Subcutaneous adipose tissue (tissue), 4 donors: Measurements from ENCODE around the gene GAS5. TPM values are rescaled to one million over a fixed set of nuclear protein-coding genes. Genes with fewer than 3 reads are reported as not detected.

ENCODE experiments used
- total RNA-seq, 4 donors: library from RNA; depleted of rRNA; stranded (reverse); fragments of >200 nt; gene quantifications; one replicate each; pipeline ENCODE4 v1.1.0, GENCODE V29; 2016
- TF ChIP-seq, protein P1 (sequence below): fragments of 450-650 bp; IDR thresholded peaks from one replicate; pipeline ENCODE4 v1.5.1; 2016; ENCODE audit warnings: low read depth, mild to moderate bottlenecking, control low read depth, antibody characterized with exemption, moderate library complexity

GAS5 gene
- total RNA-seq, 4 donors from 2014 or later, result 330 to 419 (median 355) TPM

DNA sequence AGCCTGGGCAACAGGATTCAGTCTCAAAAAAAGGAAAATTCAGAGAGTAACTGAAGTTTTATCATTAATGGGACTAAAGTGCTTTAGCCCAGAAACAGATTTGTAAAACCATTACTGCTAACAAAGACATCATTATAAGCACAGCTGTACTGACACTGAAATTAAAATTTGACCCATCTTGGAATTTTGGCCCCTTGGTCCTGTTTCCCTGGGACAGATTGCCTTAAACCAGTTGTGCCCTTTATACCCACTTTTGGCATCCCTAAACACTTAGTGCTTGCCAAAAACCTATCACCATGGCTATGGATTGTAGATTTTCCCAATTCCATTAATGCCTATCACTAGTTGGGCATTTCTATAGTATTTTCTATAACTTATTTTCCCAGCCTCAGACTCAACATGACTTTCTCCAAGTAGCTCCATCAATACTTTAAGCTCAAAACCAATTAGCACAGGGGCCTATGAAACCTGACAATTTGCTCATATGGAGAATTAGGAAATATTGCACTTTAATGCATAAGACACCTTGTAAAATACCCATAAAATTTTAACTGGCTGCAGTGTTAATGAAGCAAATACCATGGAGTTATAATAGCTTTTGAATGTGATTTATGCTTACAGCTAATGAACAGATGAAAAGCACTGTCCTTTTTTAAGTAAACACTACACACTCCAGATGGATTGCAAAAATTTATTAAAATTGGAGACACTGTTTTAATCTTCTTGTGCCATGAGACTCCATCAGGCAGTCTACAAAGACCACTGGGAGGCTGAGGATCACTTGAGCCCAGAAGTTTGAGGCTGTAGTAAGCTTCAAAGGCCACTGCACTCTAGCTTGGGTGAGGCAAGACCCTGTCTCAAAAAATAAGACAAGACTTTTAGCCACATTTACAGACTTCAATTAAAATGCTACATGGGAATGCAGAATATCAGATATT lies 4.3 kb downstream of the GAS5 start:
- TF ChIP-seq, protein P1, sequence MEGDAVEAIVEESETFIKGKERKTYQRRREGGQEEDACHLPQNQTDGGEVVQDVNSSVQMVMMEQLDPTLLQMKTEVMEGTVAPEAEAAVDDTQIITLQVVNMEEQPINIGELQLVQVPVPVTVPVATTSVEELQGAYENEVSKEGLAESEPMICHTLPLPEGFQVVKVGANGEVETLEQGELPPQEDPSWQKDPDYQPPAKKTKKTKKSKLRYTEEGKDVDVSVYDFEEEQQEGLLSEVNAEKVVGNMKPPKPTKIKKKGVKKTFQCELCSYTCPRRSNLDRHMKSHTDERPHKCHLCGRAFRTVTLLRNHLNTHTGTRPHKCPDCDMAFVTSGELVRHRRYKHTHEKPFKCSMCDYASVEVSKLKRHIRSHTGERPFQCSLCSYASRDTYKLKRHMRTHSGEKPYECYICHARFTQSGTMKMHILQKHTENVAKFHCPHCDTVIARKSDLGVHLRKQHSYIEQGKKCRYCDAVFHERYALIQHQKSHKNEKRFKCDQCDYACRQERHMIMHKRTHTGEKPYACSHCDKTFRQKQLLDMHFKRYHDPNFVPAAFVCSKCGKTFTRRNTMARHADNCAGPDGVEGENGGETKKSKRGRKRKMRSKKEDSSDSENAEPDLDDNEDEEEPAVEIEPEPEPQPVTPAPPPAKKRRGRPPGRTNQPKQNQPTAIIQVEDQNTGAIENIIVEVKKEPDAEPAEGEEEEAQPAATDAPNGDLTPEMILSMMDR, result no peak

DNA sequence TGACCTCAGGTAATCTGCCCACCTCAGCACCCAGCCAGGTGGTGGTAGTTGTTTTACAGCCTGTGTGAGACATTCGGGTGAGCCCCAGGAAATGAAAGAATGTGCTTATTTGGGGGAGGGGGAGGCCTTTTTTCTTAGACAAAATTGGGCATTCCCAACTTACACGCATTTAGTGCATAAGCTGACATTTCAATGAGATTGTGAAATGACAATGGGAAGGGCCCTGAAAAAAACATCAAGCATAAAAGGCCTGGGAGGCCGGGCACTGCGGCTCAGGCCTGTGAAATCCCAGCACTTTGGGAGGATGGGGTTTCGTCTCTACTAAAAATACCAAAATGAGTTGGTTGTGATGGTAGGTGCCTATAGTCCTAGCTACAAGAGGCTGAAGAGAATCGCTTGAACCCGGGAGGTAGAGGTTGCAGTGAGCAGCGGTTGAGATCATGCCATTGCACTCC lies 5.0 kb downstream of the GAS5 start:
- TF ChIP-seq, protein P1, result no peak

DNA sequence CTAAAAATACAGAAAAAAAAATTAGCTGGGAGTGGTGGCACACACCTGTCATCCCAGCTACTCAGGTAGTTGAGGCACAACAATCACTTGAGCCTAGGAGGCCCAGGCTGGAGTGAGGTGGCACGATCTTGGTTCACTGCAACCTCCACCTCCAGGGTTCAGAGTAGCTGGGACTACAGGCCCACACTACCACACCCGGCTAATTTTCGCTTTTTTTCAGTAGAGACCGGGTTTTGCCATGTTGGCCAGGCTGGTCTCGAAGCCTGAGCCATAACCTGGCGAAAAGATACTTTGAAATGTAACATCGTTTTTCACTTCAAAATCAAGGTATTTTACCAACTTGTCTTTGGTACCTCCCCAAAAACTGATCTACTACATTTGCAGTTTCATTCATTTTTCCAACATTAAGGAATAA lies 6.1 kb downstream of the GAS5 start:
- TF ChIP-seq, protein P1, result no peak

DNA sequence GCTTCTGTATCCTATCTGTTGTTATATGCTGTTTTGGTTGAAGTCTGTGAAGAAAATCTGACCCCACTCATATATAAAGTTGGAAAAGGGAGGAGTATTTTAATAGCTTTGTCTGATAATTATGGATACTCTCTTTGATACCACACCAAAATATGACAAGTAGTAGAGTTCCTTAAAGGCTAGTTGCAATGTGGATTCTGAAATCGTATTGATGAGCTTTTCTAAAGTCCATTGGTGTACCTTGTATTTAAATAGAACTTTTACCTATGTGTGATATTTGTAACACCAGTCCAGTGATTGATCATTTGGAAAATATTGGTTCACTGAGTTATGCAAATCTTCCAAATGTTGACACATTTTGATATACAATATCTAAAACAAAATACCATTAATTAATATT lies 7.7 kb downstream of the GAS5 start:
- TF ChIP-seq, protein P1, result no peak

DNA sequence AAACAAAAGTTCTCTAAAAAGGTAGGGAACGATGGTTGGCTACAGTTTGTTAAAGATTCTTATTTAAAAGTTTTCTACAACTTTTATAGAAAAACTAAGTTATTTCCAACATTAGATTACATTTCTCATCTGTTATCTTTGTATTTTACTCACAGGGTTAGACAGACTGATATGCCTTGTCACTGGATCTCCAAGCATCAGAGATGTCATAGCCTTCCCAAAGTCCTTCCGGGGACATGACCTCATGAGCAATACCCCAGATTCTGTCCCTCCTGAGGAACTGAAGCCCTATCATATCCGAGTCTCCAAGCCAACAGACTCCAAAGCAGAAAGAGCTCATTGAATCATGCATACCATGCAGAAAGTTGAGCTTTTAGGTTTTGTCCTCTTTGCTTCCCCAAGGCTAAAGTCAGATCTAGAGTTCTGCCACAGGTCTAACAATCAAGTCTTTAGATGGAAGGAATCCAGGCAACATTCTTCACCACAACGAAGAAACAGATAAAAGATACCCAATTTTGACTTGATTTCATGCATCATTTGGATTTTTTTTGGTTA lies 10.3 kb downstream of the GAS5 start:
- TF ChIP-seq, protein P1, result no peak

DNA sequence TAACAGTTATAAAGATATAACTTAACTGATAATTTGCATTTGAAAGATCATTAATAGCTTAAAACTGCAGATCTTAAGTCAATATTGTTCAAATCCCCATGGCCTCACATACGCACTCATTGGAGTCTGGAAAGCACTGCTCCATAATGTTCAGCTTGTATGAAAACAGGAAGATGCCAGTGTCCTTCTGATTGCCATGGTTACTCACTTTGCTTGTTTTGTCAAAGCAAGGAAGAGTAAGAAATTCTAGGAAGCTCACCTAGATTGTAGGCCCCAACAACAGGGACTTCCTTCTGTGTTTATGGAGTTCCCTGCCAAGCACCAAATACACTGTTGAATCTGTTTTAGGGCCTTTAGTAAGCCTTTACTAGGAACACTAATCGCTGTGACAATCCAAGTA lies 10.9 kb downstream of the GAS5 start:
- TF ChIP-seq, protein P1, result no peak

DNA sequence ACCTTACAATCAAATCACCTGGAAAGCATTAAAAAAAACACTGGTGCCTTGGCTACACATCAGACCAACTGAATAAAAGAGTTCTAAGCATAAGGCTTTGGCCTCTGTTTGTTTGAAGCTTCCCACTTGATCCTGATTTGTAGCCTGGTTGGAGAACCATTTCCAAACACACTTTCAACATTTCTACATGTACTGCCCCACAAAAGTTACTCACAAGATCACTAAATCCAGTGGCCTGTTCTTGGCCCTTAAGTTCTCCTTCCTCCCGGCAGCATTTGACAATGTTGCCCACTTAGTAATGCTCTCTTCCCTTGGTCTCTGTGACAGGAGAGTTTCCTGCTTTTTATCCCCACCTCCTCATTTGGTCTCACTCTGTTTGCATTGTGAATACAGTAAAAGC lies 11.8 kb downstream of the GAS5 start:
- TF ChIP-seq, protein P1, result no peak
